ENCODE results near the gene NKIRAS1.

DNA sequence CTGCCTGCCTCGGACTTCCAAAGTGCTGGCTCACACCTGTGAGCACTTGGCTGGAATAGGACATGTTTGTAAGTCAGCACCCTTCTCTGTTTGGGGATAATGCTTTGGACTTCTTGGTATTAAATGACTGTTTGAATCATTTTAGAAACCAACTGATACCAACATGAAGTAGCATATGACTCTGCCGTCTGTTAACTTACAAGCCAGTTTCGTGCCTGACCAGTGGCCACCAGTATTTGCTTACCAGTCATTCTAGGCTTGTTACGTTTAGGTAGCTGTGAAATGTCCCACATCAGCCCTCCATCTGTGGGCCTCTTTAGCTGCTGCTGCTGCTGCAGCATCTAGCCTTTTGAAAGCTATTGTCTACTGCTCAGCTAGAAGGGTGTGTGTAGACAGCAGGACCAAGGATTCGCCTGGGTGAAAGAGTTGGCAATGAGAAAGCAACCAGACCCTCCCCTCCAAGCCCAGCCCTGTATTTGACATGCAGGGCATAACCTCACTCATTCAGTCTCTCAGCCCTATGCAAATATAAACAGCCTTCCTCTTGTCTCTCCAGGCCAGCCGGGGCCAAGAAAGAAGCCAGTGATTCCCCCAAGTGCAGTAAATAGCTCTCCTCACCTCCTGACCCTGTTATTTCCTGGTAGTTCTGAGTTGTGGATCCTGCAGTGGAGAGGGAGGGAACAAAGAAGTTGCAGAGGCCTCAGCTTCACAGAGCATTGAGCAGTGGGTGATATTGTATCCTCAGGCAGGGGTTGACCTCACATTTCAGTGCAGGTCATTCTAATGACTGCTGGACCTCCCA is 51.0 kb downstream of the NKIRAS1 start:
- TF ChIP-seq TAF1 (IDR thresholded peaks at IDR 0.05; ENCODE audit: borderline replicate concordance, low read depth, low read length) (no peak), POLR2AphosphoS5 (IDR thresholded peaks at IDR 0.05; ENCODE audit: low read depth, low read length) (no peak)
